ENCODE measurements around the gene TSHZ2.

Gene TSHZ2

GRCh38 chr20:53283011-53283410 is 310.9 kb downstream of the TSHZ2 start:
- no peak for DNase-seq (ENCODE audit: low spot score)

- no peak for DNase-seq (ENCODE audit: low spot score)
Measured at GRCh38 chr20:53283597-53283996, 311.4 kb downstream of the TSHZ2 start.

- no peak for DNase-seq (ENCODE audit: low spot score)
Measured at GRCh38 chr20:53284256-53284655, 312.1 kb downstream of the TSHZ2 start.

- no peak for DNase-seq (ENCODE audit: low spot score)
Measured at GRCh38 chr20:53284696-53285095, 312.5 kb downstream of the TSHZ2 start.

GRCh38 chr20:53287357-53288042 is 315.3 kb downstream of the TSHZ2 start:
- DNase-seq (ENCODE audit: low spot score): no peak

- DNase-seq (ENCODE audit: low spot score): no peak
Measured at GRCh38 chr20:53291548-53291947, 319.4 kb downstream of the TSHZ2 start.

GRCh38 chr20:53292347-53292746 is 320.2 kb downstream of the TSHZ2 start:
- DNase-seq (ENCODE audit: low spot score): no peak

- no peak for DNase-seq (ENCODE audit: low spot score)
Measured at GRCh38 chr20:53294804-53295203, 322.6 kb downstream of the TSHZ2 start.

- no peak for DNase-seq (ENCODE audit: low spot score)
Measured at GRCh38 chr20:53296025-53296424, 323.9 kb downstream of the TSHZ2 start.

GRCh38 chr20:53296451-53297153 is 324.4 kb downstream of the TSHZ2 start:
- DNase-seq (ENCODE audit: low spot score): no peak

- no peak for DNase-seq (ENCODE audit: low spot score)
Measured at GRCh38 chr20:53297154-53297529, 325.0 kb downstream of the TSHZ2 start.

- no peak for DNase-seq (ENCODE audit: low spot score)
Measured at GRCh38 chr20:53298260-53298659, 326.1 kb downstream of the TSHZ2 start.

- no peak for DNase-seq (ENCODE audit: low spot score)
Measured at GRCh38 chr20:53298911-53299310, 326.8 kb downstream of the TSHZ2 start.

GRCh38 chr20:53299831-53300230 is 327.7 kb downstream of the TSHZ2 start:
- no peak for DNase-seq (ENCODE audit: low spot score)

- no peak for DNase-seq (ENCODE audit: low spot score)
Measured at GRCh38 chr20:53301869-53302268, 329.7 kb downstream of the TSHZ2 start.

GRCh38 chr20:53302695-53303412 is 330.7 kb downstream of the TSHZ2 start:
- no peak for DNase-seq (ENCODE audit: low spot score)

- no peak for DNase-seq (ENCODE audit: low spot score)
Measured at GRCh38 chr20:53303413-53303760, 331.2 kb downstream of the TSHZ2 start.

GRCh38 chr20:53304146-53304545 is 332.0 kb downstream of the TSHZ2 start:
- DNase-seq (ENCODE audit: low spot score): no peak

- no peak for DNase-seq (ENCODE audit: low spot score)
Measured at GRCh38 chr20:53306192-53306805, 334.1 kb downstream of the TSHZ2 start.

- no peak for DNase-seq (ENCODE audit: low spot score)
Measured at GRCh38 chr20:53307964-53308597, 335.9 kb downstream of the TSHZ2 start.

GRCh38 chr20:53309515-53309914 is 337.4 kb downstream of the TSHZ2 start:
- no peak for DNase-seq (ENCODE audit: low spot score)

- DNase-seq (ENCODE audit: low spot score): no peak
Measured at GRCh38 chr20:53312957-53313356, 340.8 kb downstream of the TSHZ2 start.

All from left forelimb (tissue), 1 donor.